Activated T-cell treated with anti-CD3 and anti-CD28 coated beads, Interleukin-2, amount 50 U/mL, for 24 hours (primary cell): ENCODE results near the gene FAM117B.
A peak's percentile ranks its signal among the peaks of the same experiment; 100 is the strongest.

Experiments
- DNase-seq: peaks from one replicate; pipeline ENCODE4 v3.0.0-alpha.2; 2020
- H3K27ac Mint-ChIP-seq: 2 replicates; pipeline ENCODE4 v1.8.0; 2020; ENCODE audit warnings: mild to moderate bottlenecking, mixed read lengths
- H3K27me3 Mint-ChIP-seq: 2 replicates; pipeline ENCODE4 v1.8.0; 2020; ENCODE audit warnings: mixed read lengths
- H3K36me3 Mint-ChIP-seq: 2 replicates; pipeline ENCODE4 v1.8.0; 2020; ENCODE audit warnings: low read depth, mixed read lengths
- H3K4me1 Mint-ChIP-seq: 2 replicates; pipeline ENCODE4 v1.8.0; 2020; ENCODE audit warnings: low read depth, mixed read lengths
- H3K4me3 Mint-ChIP-seq: 2 replicates; pipeline ENCODE4 v1.8.0; 2020; ENCODE audit warnings: mild to moderate bottlenecking, moderate library complexity, mixed read lengths
- H3K9me3 Mint-ChIP-seq: 2 replicates; pipeline ENCODE4 v1.8.0; 2020; ENCODE audit warnings: mixed read lengths

The FAM117B gene

GRCh38 chr2:202749477-202749876 lies 114.7 kb downstream of the FAM117B start:
- no peak for DNase-seq
- Mint-ChIP-seq H3K27ac (peak overlapping the region; percentile 79), H3K27me3 (no peaks in the 10 kb centered on the region), H3K9me3 (peaks cover 14% of the 10 kb centered on the region), H3K36me3 (peaks cover 27% of the 10 kb centered on the region), H3K4me3 (no peak overlapping the region), H3K4me1 (peaks cover 58% of the 10 kb centered on the region)

GRCh38 chr2:202750763-202751427 lies 116.1 kb downstream of the FAM117B start:
- H3K27me3 Mint-ChIP-seq: no peaks in the 10 kb centered on the region
- H3K36me3 Mint-ChIP-seq: peaks cover 25% of the 10 kb centered on the region
- peaks cover 13% of the 10 kb centered on the region for H3K9me3 Mint-ChIP-seq
- H3K4me1 Mint-ChIP-seq: peaks cover 65% of the 10 kb centered on the region
- H3K27ac Mint-ChIP-seq: peak overlapping the region; percentile 85
- no peak for DNase-seq
- peak overlapping the region; percentile 6 for H3K4me3 Mint-ChIP-seq

- no peak for DNase-seq
- peaks cover 11% of the 10 kb centered on the region for H3K9me3 Mint-ChIP-seq
- H3K27me3 Mint-ChIP-seq: no peaks in the 10 kb centered on the region
- no peak overlapping the region for H3K4me3 Mint-ChIP-seq
- peaks cover 31% of the 10 kb centered on the region for H3K36me3 Mint-ChIP-seq
- peaks cover 61% of the 10 kb centered on the region for H3K4me1 Mint-ChIP-seq
- peak overlapping the region; percentile 47 for H3K27ac Mint-ChIP-seq
Observed at GRCh38 chr2:202752071-202752470, 117.3 kb downstream of the FAM117B start.

GRCh38 chr2:202754936-202755335 lies 120.2 kb downstream of the FAM117B start:
- no peak for DNase-seq
- H3K9me3 Mint-ChIP-seq: peaks cover 11% of the 10 kb centered on the region
- H3K27ac Mint-ChIP-seq: peak overlapping the region; percentile 58
- H3K4me3 Mint-ChIP-seq: no peak overlapping the region
- peaks cover 57% of the 10 kb centered on the region for H3K4me1 Mint-ChIP-seq
- no peaks in the 10 kb centered on the region for H3K27me3 Mint-ChIP-seq
- H3K36me3 Mint-ChIP-seq: peaks cover 57% of the 10 kb centered on the region

- Mint-ChIP-seq H3K4me1 (peaks cover 55% of the 10 kb centered on the region), H3K4me3 (no peak overlapping the region), H3K9me3 (peaks cover 11% of the 10 kb centered on the region), H3K27me3 (no peaks in the 10 kb centered on the region), H3K27ac (peak overlapping the region; percentile 22), H3K36me3 (peaks cover 71% of the 10 kb centered on the region)
- no peak for DNase-seq
Observed at GRCh38 chr2:202756598-202756997, 121.8 kb downstream of the FAM117B start.

GRCh38 chr2:202757339-202757738 lies 122.6 kb downstream of the FAM117B start:
- Mint-ChIP-seq H3K4me1 (peaks cover 54% of the 10 kb centered on the region), H3K27ac (peak overlapping the region; percentile 4), H3K9me3 (peaks cover 11% of the 10 kb centered on the region), H3K36me3 (peaks cover 75% of the 10 kb centered on the region), H3K27me3 (no peaks in the 10 kb centered on the region), H3K4me3 (no peak overlapping the region)
- DNase-seq: no peak

GRCh38 chr2:202758128-202758527 lies 123.4 kb downstream of the FAM117B start:
- H3K4me3 Mint-ChIP-seq: no peak overlapping the region
- no peaks in the 10 kb centered on the region for H3K27me3 Mint-ChIP-seq
- H3K4me1 Mint-ChIP-seq: peaks cover 57% of the 10 kb centered on the region
- peaks cover 76% of the 10 kb centered on the region for H3K36me3 Mint-ChIP-seq
- DNase-seq: no peak
- peaks cover 10% of the 10 kb centered on the region for H3K9me3 Mint-ChIP-seq
- peak overlapping the region; percentile 4 for H3K27ac Mint-ChIP-seq

GRCh38 chr2:202758604-202759003 lies 123.8 kb downstream of the FAM117B start:
- Mint-ChIP-seq H3K27ac (peak overlapping the region; percentile 48), H3K4me3 (no peak overlapping the region), H3K27me3 (no peaks in the 10 kb centered on the region), H3K36me3 (peaks cover 73% of the 10 kb centered on the region), H3K9me3 (peaks cover 6% of the 10 kb centered on the region), H3K4me1 (peaks cover 57% of the 10 kb centered on the region)
- no peak for DNase-seq

GRCh38 chr2:202760848-202761247 lies 126.1 kb downstream of the FAM117B start:
- no peak overlapping the region for H3K4me3 Mint-ChIP-seq
- peaks cover 79% of the 10 kb centered on the region for H3K36me3 Mint-ChIP-seq
- H3K27ac Mint-ChIP-seq: peak overlapping the region; percentile 84
- DNase-seq: no peak
- peaks cover 58% of the 10 kb centered on the region for H3K4me1 Mint-ChIP-seq
- no peaks in the 10 kb centered on the region for H3K9me3 Mint-ChIP-seq
- H3K27me3 Mint-ChIP-seq: no peaks in the 10 kb centered on the region

GRCh38 chr2:202762556-202762955 lies 127.8 kb downstream of the FAM117B start:
- Mint-ChIP-seq H3K4me1 (peaks cover 64% of the 10 kb centered on the region), H3K36me3 (peaks cover 72% of the 10 kb centered on the region), H3K27me3 (no peaks in the 10 kb centered on the region), H3K9me3 (no peaks in the 10 kb centered on the region), H3K4me3 (peak overlapping the region; percentile 70), H3K27ac (peak overlapping the region; percentile 92)
- no peak for DNase-seq

- Mint-ChIP-seq H3K36me3 (peaks cover 62% of the 10 kb centered on the region), H3K27ac (peak overlapping the region; percentile 92)
- no peak for DNase-seq
Observed at GRCh38 chr2:202763916-202764315, 129.1 kb downstream of the FAM117B start.

GRCh38 chr2:202764991-202765390 lies 130.2 kb downstream of the FAM117B start:
- no peak overlapping the region for H3K27ac Mint-ChIP-seq
- H3K4me1 Mint-ChIP-seq: peaks cover 73% of the 10 kb centered on the region
- peaks cover 56% of the 10 kb centered on the region for H3K36me3 Mint-ChIP-seq
- H3K27me3 Mint-ChIP-seq: no peaks in the 10 kb centered on the region
- no peak for DNase-seq
- H3K9me3 Mint-ChIP-seq: no peaks in the 10 kb centered on the region
- no peak overlapping the region for H3K4me3 Mint-ChIP-seq

More at GRCh38 chr2:202763916-202764315, 129.1 kb downstream of the FAM117B start:
- H3K9me3 Mint-ChIP-seq: no peaks in the 10 kb centered on the region
- no peaks in the 10 kb centered on the region for H3K27me3 Mint-ChIP-seq
- H3K4me3 Mint-ChIP-seq: no peak overlapping the region
- H3K4me1 Mint-ChIP-seq: peaks cover 68% of the 10 kb centered on the region

GRCh38 chr2:202765436-202765835 lies 130.7 kb downstream of the FAM117B start:
- Mint-ChIP-seq H3K27ac (peak overlapping the region; percentile 71), H3K9me3 (no peaks in the 10 kb centered on the region), H3K4me1 (peaks cover 70% of the 10 kb centered on the region), H3K36me3 (peaks cover 52% of the 10 kb centered on the region), H3K4me3 (no peak overlapping the region), H3K27me3 (no peaks in the 10 kb centered on the region)
- no peak for DNase-seq

- Mint-ChIP-seq H3K36me3 (peaks cover 53% of the 10 kb centered on the region), H3K4me3 (no peak overlapping the region), H3K27me3 (no peaks in the 10 kb centered on the region), H3K9me3 (no peaks in the 10 kb centered on the region), H3K27ac (peak overlapping the region; percentile 37), H3K4me1 (peaks cover 46% of the 10 kb centered on the region)
- no peak for DNase-seq
Observed at GRCh38 chr2:202768273-202768672, 133.5 kb downstream of the FAM117B start.

- H3K27me3 Mint-ChIP-seq: no peaks in the 10 kb centered on the region
- no peaks in the 10 kb centered on the region for H3K9me3 Mint-ChIP-seq
- peaks cover 37% of the 10 kb centered on the region for H3K4me1 Mint-ChIP-seq
- DNase-seq: no peak
- H3K27ac Mint-ChIP-seq: no peak overlapping the region
- peaks cover 53% of the 10 kb centered on the region for H3K36me3 Mint-ChIP-seq
- no peak overlapping the region for H3K4me3 Mint-ChIP-seq
Observed at GRCh38 chr2:202769201-202769600, 134.4 kb downstream of the FAM117B start.
